COLO668 (cell line): ENCODE data around the gene ETS1.

Experiments
- DNase-seq: peaks from one replicate; lab custom pipeline; 2025; ENCODE audit not compliant: unreplicated experiment; lab: John Stamatoyannopoulos, UW

The ETS1 gene

GRCh38 chr11:128487978-128488377, 99.4 kb downstream of the ETS1 start:
- no peak for DNase-seq

- no peak for DNase-seq
Measured at GRCh38 chr11:128484172-128484571, 103.2 kb downstream of the ETS1 start.

- no peak for DNase-seq
Measured at GRCh38 chr11:128483211-128483788, 104.1 kb downstream of the ETS1 start.

- DNase-seq, result no peak
Measured at GRCh38 chr11:128482512-128483191, 104.7 kb downstream of the ETS1 start.

GRCh38 chr11:128482092-128482491, 105.3 kb downstream of the ETS1 start:
- no peak for DNase-seq

- no peak for DNase-seq
Measured at GRCh38 chr11:128481135-128481534, 106.2 kb downstream of the ETS1 start.

GRCh38 chr11:128480665-128481064, 106.7 kb downstream of the ETS1 start:
- no peak for DNase-seq

- no peak for DNase-seq
Measured at GRCh38 chr11:128480066-128480465, 107.3 kb downstream of the ETS1 start.

GRCh38 chr11:128479144-128479543, 108.2 kb downstream of the ETS1 start:
- no peak for DNase-seq

- no peak for DNase-seq
Measured at GRCh38 chr11:128478305-128478704, 109.1 kb downstream of the ETS1 start.

GRCh38 chr11:128477811-128478210, 109.5 kb downstream of the ETS1 start:
- DNase-seq, result no peak

GRCh38 chr11:128477278-128477677, 110.1 kb downstream of the ETS1 start:
- DNase-seq, result no peak

GRCh38 chr11:128476729-128477128, 110.6 kb downstream of the ETS1 start:
- DNase-seq, result no peak

GRCh38 chr11:128476049-128476448, 111.3 kb downstream of the ETS1 start:
- DNase-seq, result no peak

GRCh38 chr11:128474036-128474874, 113.1 kb downstream of the ETS1 start:
- no peak for DNase-seq

GRCh38 chr11:128473636-128474035, 113.7 kb downstream of the ETS1 start:
- DNase-seq, result peak; percentile 34

- DNase-seq, result no peak
Measured at GRCh38 chr11:128472128-128473089, 114.9 kb downstream of the ETS1 start.

GRCh38 chr11:128471138-128471661, 116.2 kb downstream of the ETS1 start:
- DNase-seq, result no peak

GRCh38 chr11:128470081-128470480, 117.3 kb downstream of the ETS1 start:
- DNase-seq, result no peak

- peak; percentile 27 for DNase-seq
Measured at GRCh38 chr11:128469220-128469619, 118.1 kb downstream of the ETS1 start.

GRCh38 chr11:128468111-128468510, 119.2 kb downstream of the ETS1 start:
- no peak for DNase-seq
